Measurements from ENCODE around the gene ANO10.

- TF ChIP-seq CTCF (IDR thresholded peaks at IDR 0.05) (no peak), EZH2 (IDR thresholded peaks at IDR 0.05; ENCODE audit: borderline replicate concordance, insufficient read depth, low read depth, low read length, poor library complexity, severe bottlenecking) (no peak)
Measured at GRCh38 chr3:43331381-43331780, 290.4 kb downstream of the ANO10 start.

All from B cell (primary cell).